Measurements from ENCODE around the gene YBX1. TPM values are rescaled to one million over a fixed set of nuclear protein-coding genes. Genes with fewer than 3 reads are reported as not detected.
"Not testable (repeated sequence)": the region's sequence is repeated elsewhere in the genome, so short reads cannot be mapped to it uniquely, and the experiment has no call there.

YBX1 gene
- total RNA-seq, 1 donor from 2014 or later: 356 TPM

GRCh38 chr1:42680921-42681683, 1.1 kb upstream of the YBX1 start:
- intact Hi-C loops (cut with DNase I): loop anchor here (1.0 to 5.0 kb wide), 4 partner anchors 18 to 676 kb away; partner anchors contain the start of gene CDC20
- TF ChIP-seq, protein P1, sequence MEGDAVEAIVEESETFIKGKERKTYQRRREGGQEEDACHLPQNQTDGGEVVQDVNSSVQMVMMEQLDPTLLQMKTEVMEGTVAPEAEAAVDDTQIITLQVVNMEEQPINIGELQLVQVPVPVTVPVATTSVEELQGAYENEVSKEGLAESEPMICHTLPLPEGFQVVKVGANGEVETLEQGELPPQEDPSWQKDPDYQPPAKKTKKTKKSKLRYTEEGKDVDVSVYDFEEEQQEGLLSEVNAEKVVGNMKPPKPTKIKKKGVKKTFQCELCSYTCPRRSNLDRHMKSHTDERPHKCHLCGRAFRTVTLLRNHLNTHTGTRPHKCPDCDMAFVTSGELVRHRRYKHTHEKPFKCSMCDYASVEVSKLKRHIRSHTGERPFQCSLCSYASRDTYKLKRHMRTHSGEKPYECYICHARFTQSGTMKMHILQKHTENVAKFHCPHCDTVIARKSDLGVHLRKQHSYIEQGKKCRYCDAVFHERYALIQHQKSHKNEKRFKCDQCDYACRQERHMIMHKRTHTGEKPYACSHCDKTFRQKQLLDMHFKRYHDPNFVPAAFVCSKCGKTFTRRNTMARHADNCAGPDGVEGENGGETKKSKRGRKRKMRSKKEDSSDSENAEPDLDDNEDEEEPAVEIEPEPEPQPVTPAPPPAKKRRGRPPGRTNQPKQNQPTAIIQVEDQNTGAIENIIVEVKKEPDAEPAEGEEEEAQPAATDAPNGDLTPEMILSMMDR (IDR thresholded peaks at IDR 0.05): no peak
- peaks cover 9 to 32% of the 10 kb centered on the region in 2 donors for H3K4me1 ChIP-seq
- peak overlapping the region; percentile 84 to 95 for H3K27ac ChIP-seq
- H3K36me3 ChIP-seq: no peaks in the 10 kb centered on the region
- DNase-seq (ENCODE audit: low spot score in 2 of 2): no peak
- no peaks in the 10 kb centered on the region for H3K27me3 ChIP-seq
- H3K4me3 ChIP-seq: peak overlapping the region; percentile 96
- no peaks in the 10 kb centered on the region for H3K9me3 ChIP-seq

GRCh38 chr1:42682484-42682738, 193 bp downstream of the YBX1 start:
- H3K4me3 ChIP-seq: peak overlapping the region; percentile 96
- H3K9me3 ChIP-seq, H3K27me3 ChIP-seq, H3K36me3 ChIP-seq: not testable (repeated sequence)
- peak overlapping the region; percentile 84 to 95 for H3K27ac ChIP-seq
- DNase-seq (ENCODE audit: low spot score in 2 of 2): peak in 1 of 2 donors; percentile 63
- H3K4me1 ChIP-seq: peaks cover 9 to 45% of the 10 kb centered on the region in 2 donors
- intact Hi-C loops (cut with DNase I): loop anchor here (1.0 to 5.0 kb wide), 9 partner anchors 24 to 675 kb away; partner anchors contain the start of genes C1orf50, CCDC30, CDC20 and CFAP57

GRCh38 chr1:42682739-42683531, 717 bp downstream of the YBX1 start:
- intact Hi-C loops (cut with DNase I): loop anchor here (1.0 to 5.0 kb wide), 9 partner anchors 25 to 674 kb away; partner anchors contain the start of genes C1orf50, CCDC30, CDC20 and CFAP57
- Histone ChIP-seq H3K9me3 (no peaks in the 10 kb centered on the region), H3K4me1 (peaks cover 9 to 48% of the 10 kb centered on the region in 2 donors), H3K4me3 (peak overlapping the region; percentile 96), H3K27me3 (no peaks in the 10 kb centered on the region), H3K36me3 (no peaks in the 10 kb centered on the region), H3K27ac (peak overlapping the region; percentile 84 to 95)
- TF ChIP-seq, protein P1 (IDR thresholded peaks at IDR 0.05): no peak
- peak; percentile 17 to 83 for DNase-seq (ENCODE audit: low spot score in 2 of 2)

DNA sequence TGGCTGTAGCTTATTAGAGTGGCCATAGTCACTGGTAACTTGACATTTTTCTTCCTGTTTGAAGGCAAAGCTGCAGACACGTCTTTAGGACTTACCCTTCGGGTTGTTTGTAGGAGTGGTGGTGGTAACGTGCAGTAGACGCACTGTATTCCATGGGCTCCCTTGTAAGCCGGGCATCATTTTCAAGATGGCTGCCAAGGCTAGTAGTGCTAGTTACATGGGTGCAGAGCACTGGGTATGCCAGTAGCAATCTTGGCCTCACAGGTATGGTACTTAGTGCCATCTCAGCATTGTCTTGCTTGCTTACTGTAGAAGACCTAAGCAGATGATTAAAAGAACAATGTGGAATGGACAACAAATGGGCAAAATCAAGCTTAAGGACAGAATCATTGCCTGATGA, 1.9 kb downstream of the YBX1 start:
- peaks cover 9 to 50% of the 10 kb centered on the region in 2 donors for H3K4me1 ChIP-seq
- no peak for DNase-seq (ENCODE audit: low spot score in 2 of 2)
- TF ChIP-seq, protein P1 (IDR thresholded peaks at IDR 0.05): no peak
- intact Hi-C loops (cut with DNase I): loop anchor here (5.0 kb wide), 3 partner anchors 278 to 673 kb away; partner anchors contain the start of gene CDC20
- no peaks in the 10 kb centered on the region for H3K27me3 ChIP-seq
- no peaks in the 10 kb centered on the region for H3K36me3 ChIP-seq
- H3K4me3 ChIP-seq: peak overlapping the region; percentile 96
- no peaks in the 10 kb centered on the region for H3K9me3 ChIP-seq
- no peak overlapping the region for H3K27ac ChIP-seq

GRCh38 chr1:42686418-42686817, 4.2 kb downstream of the YBX1 start:
- intact Hi-C loops (cut with DNase I): no loop called here
- TF ChIP-seq, protein P1 (IDR thresholded peaks at IDR 0.05): no peak
- Histone ChIP-seq H3K36me3 (no peaks in the 10 kb centered on the region), H3K4me1 (peaks cover 9 to 46% of the 10 kb centered on the region in 2 donors), H3K4me3 (no peak overlapping the region), H3K27ac (no peak overlapping the region), H3K27me3 (no peaks in the 10 kb centered on the region), H3K9me3 (no peaks in the 10 kb centered on the region)
- DNase-seq (ENCODE audit: low spot score in 2 of 2): no peak

DNA sequence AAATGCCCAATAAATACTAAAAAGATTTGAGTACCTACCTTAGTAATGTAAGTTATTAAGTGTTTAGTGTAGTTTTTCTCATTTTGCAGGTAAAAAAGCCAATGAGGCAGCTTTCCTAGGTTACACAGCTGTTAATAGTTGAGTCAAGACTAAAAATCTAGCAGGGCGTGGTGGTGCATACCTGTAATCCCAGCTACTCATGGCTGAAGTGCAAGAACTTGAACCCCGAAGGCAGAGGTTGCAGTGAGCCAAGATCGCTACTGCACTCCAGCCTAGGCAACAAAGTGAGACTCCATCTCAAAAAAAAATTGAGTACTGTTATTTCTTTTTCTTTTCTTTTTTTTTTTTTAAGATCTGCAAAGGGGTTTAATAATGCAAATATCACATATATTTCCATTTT, 7.7 kb downstream of the YBX1 start:
- intact Hi-C loops (cut with DNase I): no loop called here
- H3K27me3 ChIP-seq: no peaks in the 10 kb centered on the region
- TF ChIP-seq, protein P1 (IDR thresholded peaks at IDR 0.05): no peak
- no peak overlapping the region for H3K27ac ChIP-seq
- H3K36me3 ChIP-seq: peaks cover under 1 to 6% of the 10 kb centered on the region in 2 donors
- no peak overlapping the region for H3K4me3 ChIP-seq
- no peaks in the 10 kb centered on the region for H3K9me3 ChIP-seq
- DNase-seq (ENCODE audit: low spot score in 2 of 2): no peak
- H3K4me1 ChIP-seq: peaks cover 0 to 32% of the 10 kb centered on the region in 2 donors

Data from ascending aorta (tissue), 2 donors.